Fibroblast of mammary gland (primary cell): ENCODE measurements around the gene BLCAP.

Experiments
- DNase-seq: peaks from one replicate; pipeline ENCODE4 v3.0.0-alpha.2; 2010; ENCODE audit warnings: low read depth
- H3K4me3 ChIP-seq: 2 replicates; pipeline ENCODE4 v1.5.1; 2011; ENCODE audit warnings: low read depth, mild to moderate bottlenecking, low read length, moderate library complexity; ENCODE audit not compliant: control insufficient read depth
- TF ChIP-seq, protein P1 (sequence below): conservative IDR thresholded peaks from 2 replicates; pipeline ENCODE4 v1.5.1; 2011; ENCODE audit warnings: low read depth, low read length, inconsistent platforms; ENCODE audit not compliant: control insufficient read depth, insufficient read depth

BLCAP gene

DNA sequence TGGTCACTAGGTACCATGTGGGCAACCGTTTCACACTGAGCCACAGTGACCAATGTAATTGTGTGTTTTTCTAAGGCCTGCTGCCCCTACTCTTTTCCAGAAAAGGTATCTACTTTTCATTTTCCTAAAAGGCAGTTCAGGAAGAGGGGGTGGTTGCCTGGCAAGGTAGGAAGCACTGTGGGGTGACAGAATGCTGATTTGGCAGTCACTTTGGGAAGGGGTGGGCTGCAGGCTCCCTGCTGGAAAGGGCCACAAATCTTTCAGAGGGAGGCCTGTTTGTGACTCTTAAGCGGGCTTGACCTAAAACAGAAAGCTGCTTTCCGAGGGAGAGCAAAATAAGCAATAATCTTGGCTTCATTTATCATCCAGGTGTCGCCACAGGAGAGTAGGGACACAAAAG lies 11.8 kb downstream of the BLCAP start:
- no peak for DNase-seq
- no peak overlapping the region for H3K4me3 ChIP-seq
- TF ChIP-seq, protein P1, sequence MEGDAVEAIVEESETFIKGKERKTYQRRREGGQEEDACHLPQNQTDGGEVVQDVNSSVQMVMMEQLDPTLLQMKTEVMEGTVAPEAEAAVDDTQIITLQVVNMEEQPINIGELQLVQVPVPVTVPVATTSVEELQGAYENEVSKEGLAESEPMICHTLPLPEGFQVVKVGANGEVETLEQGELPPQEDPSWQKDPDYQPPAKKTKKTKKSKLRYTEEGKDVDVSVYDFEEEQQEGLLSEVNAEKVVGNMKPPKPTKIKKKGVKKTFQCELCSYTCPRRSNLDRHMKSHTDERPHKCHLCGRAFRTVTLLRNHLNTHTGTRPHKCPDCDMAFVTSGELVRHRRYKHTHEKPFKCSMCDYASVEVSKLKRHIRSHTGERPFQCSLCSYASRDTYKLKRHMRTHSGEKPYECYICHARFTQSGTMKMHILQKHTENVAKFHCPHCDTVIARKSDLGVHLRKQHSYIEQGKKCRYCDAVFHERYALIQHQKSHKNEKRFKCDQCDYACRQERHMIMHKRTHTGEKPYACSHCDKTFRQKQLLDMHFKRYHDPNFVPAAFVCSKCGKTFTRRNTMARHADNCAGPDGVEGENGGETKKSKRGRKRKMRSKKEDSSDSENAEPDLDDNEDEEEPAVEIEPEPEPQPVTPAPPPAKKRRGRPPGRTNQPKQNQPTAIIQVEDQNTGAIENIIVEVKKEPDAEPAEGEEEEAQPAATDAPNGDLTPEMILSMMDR, result no peak

DNA sequence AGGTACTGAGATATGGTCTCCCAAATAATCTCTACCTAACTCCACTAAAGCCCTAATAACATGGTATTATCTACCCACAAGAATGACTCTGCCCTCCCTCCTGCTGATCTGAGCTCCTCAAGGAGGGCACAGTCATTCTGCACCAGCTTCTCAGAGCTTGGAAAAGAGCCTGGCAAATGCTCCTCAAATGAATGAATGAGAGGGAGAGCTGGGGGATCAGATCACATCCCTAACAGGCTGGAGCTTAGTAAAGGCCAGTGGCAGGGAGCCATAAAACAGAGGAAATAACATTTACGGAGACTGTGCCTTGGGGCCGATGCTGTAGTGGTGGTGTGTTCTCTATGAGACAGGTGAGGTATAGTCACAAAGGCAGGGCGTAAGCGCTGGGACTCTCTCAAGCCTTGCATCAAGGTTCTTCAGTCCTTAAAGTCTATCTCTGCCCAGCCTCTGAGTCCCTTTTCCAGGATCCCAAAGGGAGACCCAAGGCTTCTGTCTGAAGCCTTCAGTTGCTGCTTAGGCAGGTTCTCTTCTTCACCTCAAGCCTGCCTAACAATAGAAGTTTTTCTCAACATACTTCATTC lies 13.8 kb downstream of the BLCAP start:
- H3K4me3 ChIP-seq, result no peak overlapping the region
- no peak for DNase-seq
- TF ChIP-seq, protein P1, result no peak

DNA sequence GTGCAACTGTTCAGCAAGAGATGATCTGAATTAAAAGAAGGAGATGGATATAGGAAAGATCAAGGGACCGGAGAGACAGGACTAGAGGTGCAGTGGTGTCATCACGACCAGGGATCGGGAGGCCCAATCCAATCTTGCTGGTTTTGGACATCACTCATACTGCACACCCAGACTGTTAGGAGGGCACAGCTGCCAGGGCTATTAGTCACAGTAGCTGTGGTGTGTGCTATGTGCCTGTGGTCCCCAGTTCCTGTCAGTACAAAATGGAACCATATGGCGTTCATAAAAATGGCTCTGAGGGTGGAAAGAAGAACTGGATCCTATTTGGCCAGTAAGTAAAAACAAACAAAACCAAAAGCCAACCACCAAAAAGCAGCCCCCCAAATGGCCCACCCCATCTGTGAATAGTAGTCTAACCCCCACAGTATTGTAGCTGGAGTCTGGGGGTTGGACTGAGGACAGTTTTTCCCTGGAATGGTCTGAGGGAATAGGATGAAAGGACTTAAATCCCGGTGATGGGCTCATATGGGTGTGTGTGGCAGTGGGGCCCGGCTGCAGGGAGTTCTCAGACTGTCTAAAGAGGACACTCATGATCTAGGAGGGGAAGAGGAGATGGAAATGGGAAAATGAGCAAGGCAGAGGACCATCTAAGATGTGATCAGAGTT lies 15.9 kb downstream of the BLCAP start:
- peak; percentile 79 for DNase-seq
- H3K4me3 ChIP-seq, result no peak overlapping the region
- TF ChIP-seq, protein P1, result no peak

DNA sequence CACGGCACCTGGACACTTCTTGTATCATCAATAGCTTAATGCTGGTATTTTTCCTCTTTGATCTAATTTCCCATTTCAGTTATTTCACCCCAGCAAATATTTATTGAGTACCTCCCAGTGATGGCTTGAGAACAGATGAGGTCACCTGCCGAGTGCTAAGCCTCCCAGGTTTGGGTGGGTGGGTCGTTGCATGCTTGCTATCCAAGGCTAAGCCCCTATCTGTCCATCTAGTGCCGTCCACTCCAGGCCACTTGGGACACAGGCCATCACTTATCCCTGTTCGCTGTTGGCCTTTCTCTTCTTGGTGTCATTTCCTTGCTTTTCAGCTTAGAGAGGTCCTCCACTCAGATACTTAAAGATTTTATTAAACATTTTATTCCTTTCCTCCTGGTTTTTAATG lies 17.4 kb downstream of the BLCAP start:
- no peak overlapping the region for H3K4me3 ChIP-seq
- DNase-seq, result no peak
- TF ChIP-seq, protein P1, result no peak

DNA sequence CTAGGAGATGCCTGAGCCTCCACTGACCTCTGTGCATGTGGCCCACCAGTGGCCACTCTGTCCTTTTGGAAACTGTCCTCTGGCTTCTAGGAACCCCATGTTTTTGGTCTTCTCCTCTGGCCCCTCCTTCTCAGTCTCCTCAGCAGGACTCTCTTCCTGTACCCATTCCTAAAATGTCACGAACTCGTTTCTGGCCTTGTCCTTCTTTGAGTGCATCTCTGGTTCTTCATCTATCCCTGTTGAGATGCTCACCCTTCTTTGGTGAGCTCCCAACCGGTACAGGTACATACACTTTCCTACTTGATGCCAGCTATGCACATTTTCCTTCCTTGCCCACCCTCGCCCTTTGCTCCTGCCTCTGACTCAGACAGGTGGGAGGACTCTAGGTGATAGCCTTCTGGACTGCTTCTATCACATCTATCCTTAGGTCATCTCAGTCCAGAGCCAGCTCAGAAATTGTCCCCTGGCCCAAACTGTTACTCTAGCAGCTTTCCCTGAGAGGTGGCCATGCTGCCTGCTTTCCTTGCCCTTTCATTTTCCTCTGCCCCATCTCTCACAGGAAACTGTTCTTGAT lies 21.4 kb downstream of the BLCAP start:
- TF ChIP-seq, protein P1, result no peak
- H3K4me3 ChIP-seq, result no peak overlapping the region
- no peak for DNase-seq

DNA sequence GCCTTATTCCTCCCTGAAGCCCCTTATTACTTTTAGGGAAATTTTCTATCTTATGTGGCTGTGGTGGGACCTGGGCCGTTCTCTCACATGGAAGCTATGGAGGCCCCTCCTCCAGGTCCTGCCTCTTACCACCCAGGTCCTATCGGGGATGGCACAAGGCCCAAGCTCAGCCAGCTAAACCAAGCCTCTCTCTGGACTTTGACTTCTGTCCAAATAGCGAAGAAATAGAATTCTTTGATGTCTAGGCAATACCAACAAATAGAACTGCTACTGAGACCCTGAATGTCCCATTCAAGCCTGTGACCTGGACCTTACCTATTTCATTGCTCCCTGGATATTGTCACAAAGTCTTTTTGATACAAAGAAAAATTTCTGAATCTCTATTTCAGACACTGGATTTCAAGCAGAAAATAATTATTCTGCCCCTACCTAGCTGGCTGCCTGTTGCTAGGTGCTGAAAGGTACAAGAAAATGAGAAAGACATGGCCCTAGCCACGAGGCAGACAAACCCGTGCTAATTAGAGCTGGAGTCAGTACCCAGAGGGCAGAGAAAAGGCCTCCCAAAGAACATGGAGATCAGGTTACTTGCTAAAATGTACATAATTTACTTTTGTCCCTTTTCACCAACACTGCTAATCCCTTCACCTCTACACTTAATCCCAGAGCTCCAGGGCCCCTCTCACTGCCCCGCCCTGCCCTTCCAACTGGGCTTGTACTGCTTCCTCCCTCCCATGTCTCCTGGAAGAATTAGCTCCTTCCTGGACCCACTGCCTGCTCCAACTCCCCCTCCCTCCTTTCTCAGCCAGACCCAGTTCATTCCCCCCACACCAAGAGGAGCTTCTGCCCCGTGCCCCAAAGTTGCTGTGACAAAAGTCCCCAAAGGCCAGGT lies 22.2 kb downstream of the BLCAP start:
- H3K4me3 ChIP-seq, result no peak overlapping the region
- TF ChIP-seq, protein P1, result no peak
- no peak for DNase-seq
